ENCODE data around the gene NHLRC1. TPM values are rescaled to one million over a fixed set of nuclear protein-coding genes. Genes with fewer than 3 reads are reported as not detected.

Gene NHLRC1
- total RNA-seq, 5 donors from 2014 or later (not counting 1 experiment from before 2014, with no cell fraction given), result 0.48 to 1.2 (median 0.99) TPM

DNA sequence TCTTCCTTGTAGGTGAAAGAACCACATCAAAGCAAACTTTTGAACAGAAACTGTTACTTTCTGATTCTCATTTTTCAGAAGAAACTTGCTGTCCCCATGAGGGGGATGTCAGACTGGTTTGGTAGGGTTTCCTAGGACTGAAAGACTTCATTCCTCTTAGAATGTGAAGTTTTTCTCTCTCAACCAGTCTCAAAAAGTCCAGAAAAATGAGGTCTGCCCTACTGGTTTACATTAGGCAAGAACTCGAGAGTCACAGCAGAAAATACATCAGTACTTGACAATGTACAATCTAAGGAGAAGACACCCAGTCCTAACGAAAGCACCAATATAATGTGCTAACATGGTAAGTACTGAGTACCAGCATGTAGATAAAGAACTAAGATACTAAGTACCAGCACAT lies 12.7 kb upstream of the NHLRC1 start:
- peaks cover 42% of the 10 kb centered on the region for H3K36me3 Mint-ChIP-seq

DNA sequence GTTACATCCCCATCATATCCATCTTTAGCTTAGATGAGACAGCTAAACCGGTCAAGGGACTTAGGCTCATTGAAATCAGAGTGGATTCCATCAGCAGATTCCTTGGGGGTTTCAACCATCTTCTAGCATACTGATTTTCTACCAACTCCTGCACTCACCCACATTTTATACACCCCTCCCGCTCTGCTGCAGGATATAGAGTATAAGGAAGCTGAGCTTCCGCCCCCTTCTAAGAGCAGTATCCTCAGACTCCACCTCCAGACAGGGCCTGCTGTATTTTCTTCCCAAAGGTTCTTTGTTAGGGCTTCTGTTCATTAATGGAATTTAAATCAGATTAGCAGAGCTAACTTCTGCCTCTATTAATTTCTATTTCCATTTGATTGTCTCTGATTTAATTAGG lies 9.9 kb upstream of the NHLRC1 start:
- peaks cover 5 to 11% (median 9%) of the 10 kb centered on the region in 3 donors for H3K4me1 Mint-ChIP-seq
- ATAC-seq (replicated peaks in 1 of 4), result no peak
- no peaks in the 10 kb centered on the region for H3K9me3 ChIP-seq
- no peak overlapping the region for H3K4me3 Mint-ChIP-seq
- ChIA-PET CTCF (no interaction called here), POLR2A (no interaction called here)
- H3K4me1 ChIP-seq (ENCODE audit: control insufficient read depth in 1 of 2, extremely low read depth in 1 of 2, insufficient read depth in 2 of 2, low read length in 2 of 2), result no peaks in the 10 kb centered on the region
- no peaks in the 10 kb centered on the region for H3K9me3 Mint-ChIP-seq
- no peak overlapping the region for H3K27ac Mint-ChIP-seq
- no peak overlapping the region for H3K4me3 ChIP-seq (ENCODE audit: control insufficient read depth in 1 of 2, extremely low read depth in 1 of 2, low read length in 1 of 2)
- peaks cover 45% of the 10 kb centered on the region for H3K36me3 Mint-ChIP-seq
- WGBS (ENCODE audit: insufficient coverage), result 100% methylated on average over 1 of the region's 3 CpGs
- no peak overlapping the region for H3K27ac ChIP-seq (ENCODE audit: low read length)
- DNase-seq, result no peak
- H3K27me3 ChIP-seq (replicated peaks in 1 of 2; ENCODE audit: control insufficient read depth in 2 of 2, extremely low read depth in 1 of 2, insufficient read depth in 2 of 2, low read length in 1 of 2), result no peaks in the 10 kb centered on the region
- H3K36me3 ChIP-seq (ENCODE audit: control insufficient read depth in 2 of 2, extremely low read depth in 1 of 2, insufficient read depth in 1 of 2, low read length in 1 of 2), result peaks cover 11 to 16% of the 10 kb centered on the region in 2 donors
- H3K27me3 Mint-ChIP-seq, result no peaks in the 10 kb centered on the region

More for the DNA sequence above, 12.7 kb upstream of the NHLRC1 start:
- Mint-ChIP-seq H3K27ac (no peak overlapping the region), H3K4me3 (no peak overlapping the region), H3K27me3 (no peaks in the 10 kb centered on the region), H3K4me1 (peaks cover 5 to 11% (median 9%) of the 10 kb centered on the region in 3 donors), H3K9me3 (no peaks in the 10 kb centered on the region)
- Histone ChIP-seq H3K4me1 (ENCODE audit: control insufficient read depth in 1 of 2, extremely low read depth in 1 of 2, insufficient read depth in 2 of 2, low read length in 2 of 2) (no peaks in the 10 kb centered on the region), H3K27ac (ENCODE audit: low read length) (no peak overlapping the region), H3K4me3 (ENCODE audit: control insufficient read depth in 1 of 2, extremely low read depth in 1 of 2, low read length in 1 of 2) (no peak overlapping the region), H3K27me3 (replicated peaks in 1 of 2; ENCODE audit: control insufficient read depth in 2 of 2, extremely low read depth in 1 of 2, insufficient read depth in 2 of 2, low read length in 1 of 2) (no peaks in the 10 kb centered on the region), H3K36me3 (ENCODE audit: control insufficient read depth in 2 of 2, extremely low read depth in 1 of 2, insufficient read depth in 1 of 2, low read length in 1 of 2) (peaks cover 15 to 32% of the 10 kb centered on the region in 2 donors), H3K9me3 (no peaks in the 10 kb centered on the region)
- POLR2A ChIA-PET, result no interaction called here
- ATAC-seq (replicated peaks in 1 of 4) (no peak), DNase-seq (no peak)
- CTCF ChIA-PET, result no interaction called here
- no CpG with 5 or more reads among the region's 2 CpGs for WGBS (ENCODE audit: insufficient coverage)

DNA sequence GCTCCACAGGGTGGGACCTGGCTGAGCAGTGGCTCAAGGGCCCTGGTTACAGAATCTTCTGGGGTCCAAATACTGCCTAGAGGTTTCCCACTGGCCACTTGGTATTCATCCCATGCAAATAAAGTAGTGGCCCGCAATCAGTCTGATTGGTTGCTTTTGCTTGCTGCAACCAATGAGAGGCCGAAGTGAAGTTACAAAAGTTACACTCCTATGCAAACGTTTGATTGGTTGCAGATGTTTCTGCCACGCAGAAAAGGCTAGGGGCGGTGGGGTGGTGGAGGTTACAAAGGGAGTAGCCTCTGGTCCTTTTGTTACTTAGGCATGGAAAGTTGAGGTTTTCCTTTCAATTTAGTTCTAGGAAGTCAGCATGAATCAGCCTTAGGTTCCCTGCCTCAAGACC lies 3.6 kb upstream of the NHLRC1 start:
- ChIA-PET POLR2A (no interaction called here), CTCF (no interaction called here)
- peaks cover 0 to 16% of the 10 kb centered on the region in 2 experiments for H3K4me1 ChIP-seq (ENCODE audit: control insufficient read depth in 1 of 2, extremely low read depth in 1 of 2, insufficient read depth in 2 of 2, low read length in 2 of 2)
- Mint-ChIP-seq H3K4me3 (no peak overlapping the region), H3K9me3 (peaks cover 0 to 7% (median 0%) of the 10 kb centered on the region in 3 donors), H3K27me3 (peaks cover 4 to 5% of the 10 kb centered on the region in 2 donors), H3K36me3 (peaks cover 16% of the 10 kb centered on the region), H3K4me1 (peaks cover 8 to 13% (median 11%) of the 10 kb centered on the region in 3 donors), H3K27ac (no peak overlapping the region)
- no peak overlapping the region for H3K27ac ChIP-seq (ENCODE audit: low read length)
- no peaks in the 10 kb centered on the region for H3K9me3 ChIP-seq
- no peak for DNase-seq
- peaks cover 0 to 10% of the 10 kb centered on the region in 2 experiments for H3K27me3 ChIP-seq (replicated peaks in 1 of 2; ENCODE audit: control insufficient read depth in 2 of 2, extremely low read depth in 1 of 2, insufficient read depth in 2 of 2, low read length in 1 of 2)
- no peak for ATAC-seq (replicated peaks in 1 of 4)
- H3K4me3 ChIP-seq (ENCODE audit: control insufficient read depth in 1 of 2, extremely low read depth in 1 of 2, low read length in 1 of 2), result no peak overlapping the region
- WGBS (ENCODE audit: insufficient coverage), result 55% methylated on average over 2 of the region's 5 CpGs
- no peaks in the 10 kb centered on the region for H3K36me3 ChIP-seq (ENCODE audit: control insufficient read depth in 2 of 2, extremely low read depth in 1 of 2, insufficient read depth in 1 of 2, low read length in 1 of 2)

DNA sequence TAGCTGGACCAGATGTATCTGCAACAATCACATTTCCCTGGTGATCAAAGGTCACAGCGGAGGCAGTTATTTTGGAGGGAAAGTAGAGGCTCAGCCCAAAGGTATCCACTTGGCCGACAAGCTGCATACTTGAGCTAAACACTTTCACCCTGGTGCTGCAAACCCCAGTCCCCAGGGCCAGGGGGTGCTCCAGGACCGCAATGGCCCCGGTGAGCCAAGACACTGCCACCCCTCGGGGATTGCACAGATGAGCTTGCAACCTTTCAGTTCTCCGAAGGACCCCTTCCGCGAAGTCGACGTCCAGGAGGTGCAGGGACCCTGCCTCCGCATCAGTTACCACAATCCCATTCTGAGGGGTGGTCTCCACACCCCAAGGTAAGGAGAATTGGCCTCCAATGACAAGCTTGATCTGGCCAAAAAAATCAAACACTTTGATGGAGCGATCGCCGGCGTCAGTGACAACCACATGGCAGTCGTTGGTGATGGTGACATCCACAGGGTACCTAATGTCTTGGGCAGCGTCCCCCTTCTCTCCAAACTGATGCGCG lies 823 bp downstream of the NHLRC1 start:
- Histone ChIP-seq H3K4me1 (ENCODE audit: control insufficient read depth in 1 of 2, extremely low read depth in 1 of 2, insufficient read depth in 2 of 2, low read length in 2 of 2) (peaks cover 0 to 16% of the 10 kb centered on the region in 2 experiments), H3K27ac (ENCODE audit: low read length) (no peak overlapping the region), H3K36me3 (ENCODE audit: control insufficient read depth in 2 of 2, extremely low read depth in 1 of 2, insufficient read depth in 1 of 2, low read length in 1 of 2) (no peaks in the 10 kb centered on the region), H3K9me3 (no peaks in the 10 kb centered on the region), H3K4me3 (ENCODE audit: control insufficient read depth in 1 of 2, extremely low read depth in 1 of 2, low read length in 1 of 2) (peak overlapping the region in 1 of 2 donors; percentile 37), H3K27me3 (replicated peaks in 1 of 2; ENCODE audit: control insufficient read depth in 2 of 2, extremely low read depth in 1 of 2, insufficient read depth in 2 of 2, low read length in 1 of 2) (peaks cover 0 to 13% of the 10 kb centered on the region in 2 experiments)
- 86% methylated on average over 10 of the region's 19 CpGs for WGBS (ENCODE audit: insufficient coverage)
- peaks cover 7 to 9% of the 10 kb centered on the region in 2 donors for H3K27me3 Mint-ChIP-seq
- ChIA-PET CTCF (interaction anchor here (0.5 to 0.7 kb wide), 3 partner anchors 14 to 306 kb away, joined by 3 to 4 read pairs (median 3); no protein-coding TSS in a partner anchor), POLR2A (interaction anchor here in 1 of 2 donors (0.6 kb wide), 1 partner anchor 31 kb away, joined by 3 read pairs; no protein-coding TSS in a partner anchor)
- peaks cover 0 to 7% (median 0%) of the 10 kb centered on the region in 3 donors for H3K9me3 Mint-ChIP-seq
- no peaks in the 10 kb centered on the region for H3K36me3 Mint-ChIP-seq
- ATAC-seq (replicated peaks in 1 of 4) (no peak), DNase-seq (no peak)
- H3K27ac Mint-ChIP-seq, result peak overlapping the region in 1 of 2 donors; percentile 29
- H3K4me1 Mint-ChIP-seq, result peaks cover 8 to 14% (median 11%) of the 10 kb centered on the region in 3 donors
- H3K4me3 Mint-ChIP-seq, result peak overlapping the region; percentile 73 to 87 (median 77)

DNA sequence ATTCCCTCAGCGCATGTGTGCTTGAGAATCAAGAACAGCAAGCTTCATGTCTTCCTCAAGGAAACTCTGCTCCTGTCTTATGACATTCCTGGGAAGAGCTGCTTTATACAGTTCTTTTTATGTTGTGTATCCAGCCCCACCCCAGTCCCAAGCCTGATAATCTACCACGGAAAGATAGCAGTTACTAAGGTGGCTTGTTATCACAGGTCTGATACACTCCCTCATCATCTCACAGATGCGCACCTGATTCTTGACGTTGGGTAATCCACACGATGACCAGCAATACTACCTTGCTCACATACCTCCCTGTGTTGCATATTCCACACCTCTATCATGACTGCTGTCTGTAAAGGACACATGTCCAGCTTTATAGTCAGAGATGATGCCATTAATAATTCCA lies 3.2 kb downstream of the NHLRC1 start:
- H3K4me1 ChIP-seq (ENCODE audit: control insufficient read depth in 1 of 2, extremely low read depth in 1 of 2, insufficient read depth in 2 of 2, low read length in 2 of 2), result peaks cover 0 to 16% of the 10 kb centered on the region in 2 experiments
- CTCF ChIA-PET, result interaction anchor here in 1 of 2 donors (0.6 kb wide), 1 partner anchor 1347 kb away, joined by 4 read pairs; no protein-coding TSS in a partner anchor
- H3K4me3 ChIP-seq (ENCODE audit: control insufficient read depth in 1 of 2, extremely low read depth in 1 of 2, low read length in 1 of 2), result no peak overlapping the region
- DNase-seq (no peak), ATAC-seq (replicated peaks in 1 of 4) (no peak)
- Mint-ChIP-seq H3K36me3 (no peaks in the 10 kb centered on the region), H3K9me3 (peaks cover 0 to 7% (median 0%) of the 10 kb centered on the region in 3 donors), H3K27ac (no peak overlapping the region), H3K4me1 (peaks cover 15 to 25% (median 19%) of the 10 kb centered on the region in 3 donors), H3K4me3 (no peak overlapping the region), H3K27me3 (peaks cover 8 to 14% of the 10 kb centered on the region in 2 donors)
- H3K36me3 ChIP-seq (ENCODE audit: control insufficient read depth in 2 of 2, extremely low read depth in 1 of 2, insufficient read depth in 1 of 2, low read length in 1 of 2), result no peaks in the 10 kb centered on the region
- H3K27ac ChIP-seq (ENCODE audit: low read length), result no peak overlapping the region
- 90% methylated on average over 5 of the region's 5 CpGs for WGBS (ENCODE audit: insufficient coverage)
- H3K27me3 ChIP-seq (replicated peaks in 1 of 2; ENCODE audit: control insufficient read depth in 2 of 2, extremely low read depth in 1 of 2, insufficient read depth in 2 of 2, low read length in 1 of 2), result peaks cover 0 to 10% of the 10 kb centered on the region in 2 experiments
- no peaks in the 10 kb centered on the region for H3K9me3 ChIP-seq
- POLR2A ChIA-PET, result no interaction called here

DNA sequence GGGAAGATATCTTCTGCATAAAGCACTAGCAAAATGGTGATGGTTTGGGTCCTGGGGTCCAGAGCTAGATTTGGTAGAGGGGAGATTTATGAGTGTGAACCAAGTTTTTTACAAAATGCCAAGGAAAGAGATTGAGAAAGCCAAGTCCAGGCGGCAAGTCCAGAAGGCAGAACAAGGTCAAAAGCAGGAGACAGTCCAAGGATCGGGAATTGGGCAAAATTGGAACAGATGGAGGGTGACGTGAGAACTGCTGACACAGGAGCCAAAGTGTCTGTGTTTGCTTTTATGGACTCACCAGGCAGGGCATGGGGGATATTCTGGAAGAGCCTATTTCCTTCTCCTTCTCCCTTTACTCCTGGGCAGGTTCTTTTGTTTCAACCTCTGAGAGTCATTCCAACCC lies 4.1 kb downstream of the NHLRC1 start:
- POLR2A ChIA-PET, result no interaction called here
- peaks cover 15 to 25% (median 19%) of the 10 kb centered on the region in 3 donors for H3K4me1 Mint-ChIP-seq
- H3K36me3 Mint-ChIP-seq, result no peaks in the 10 kb centered on the region
- H3K27me3 Mint-ChIP-seq, result peaks cover 12 to 18% of the 10 kb centered on the region in 2 donors
- Histone ChIP-seq H3K36me3 (ENCODE audit: control insufficient read depth in 2 of 2, extremely low read depth in 1 of 2, insufficient read depth in 1 of 2, low read length in 1 of 2) (no peaks in the 10 kb centered on the region), H3K4me3 (ENCODE audit: control insufficient read depth in 1 of 2, extremely low read depth in 1 of 2, low read length in 1 of 2) (no peak overlapping the region), H3K27ac (ENCODE audit: low read length) (no peak overlapping the region), H3K9me3 (no peaks in the 10 kb centered on the region), H3K4me1 (ENCODE audit: control insufficient read depth in 1 of 2, extremely low read depth in 1 of 2, insufficient read depth in 2 of 2, low read length in 2 of 2) (peaks cover 0 to 16% of the 10 kb centered on the region in 2 experiments), H3K27me3 (replicated peaks in 1 of 2; ENCODE audit: control insufficient read depth in 2 of 2, extremely low read depth in 1 of 2, insufficient read depth in 2 of 2, low read length in 1 of 2) (peaks cover 0 to 10% of the 10 kb centered on the region in 2 experiments)
- H3K9me3 Mint-ChIP-seq, result peaks cover 0 to 7% (median 0%) of the 10 kb centered on the region in 3 donors
- CTCF ChIA-PET, result interaction anchor here (0.6 to 1.0 kb wide), 4 partner anchors 9 to 1346 kb away, joined by 3 to 4 read pairs (median 4); no protein-coding TSS in a partner anchor
- no peak overlapping the region for H3K27ac Mint-ChIP-seq
- WGBS (ENCODE audit: insufficient coverage), result 92% methylated on average over 3 of the region's 3 CpGs
- H3K4me3 Mint-ChIP-seq, result no peak overlapping the region
- ATAC-seq (replicated peaks in 1 of 4), result no peak
- no peak for DNase-seq

Measured in T-cell (primary cell).